Measurements from ENCODE around the gene DERL3.

The DERL3 gene

DNA sequence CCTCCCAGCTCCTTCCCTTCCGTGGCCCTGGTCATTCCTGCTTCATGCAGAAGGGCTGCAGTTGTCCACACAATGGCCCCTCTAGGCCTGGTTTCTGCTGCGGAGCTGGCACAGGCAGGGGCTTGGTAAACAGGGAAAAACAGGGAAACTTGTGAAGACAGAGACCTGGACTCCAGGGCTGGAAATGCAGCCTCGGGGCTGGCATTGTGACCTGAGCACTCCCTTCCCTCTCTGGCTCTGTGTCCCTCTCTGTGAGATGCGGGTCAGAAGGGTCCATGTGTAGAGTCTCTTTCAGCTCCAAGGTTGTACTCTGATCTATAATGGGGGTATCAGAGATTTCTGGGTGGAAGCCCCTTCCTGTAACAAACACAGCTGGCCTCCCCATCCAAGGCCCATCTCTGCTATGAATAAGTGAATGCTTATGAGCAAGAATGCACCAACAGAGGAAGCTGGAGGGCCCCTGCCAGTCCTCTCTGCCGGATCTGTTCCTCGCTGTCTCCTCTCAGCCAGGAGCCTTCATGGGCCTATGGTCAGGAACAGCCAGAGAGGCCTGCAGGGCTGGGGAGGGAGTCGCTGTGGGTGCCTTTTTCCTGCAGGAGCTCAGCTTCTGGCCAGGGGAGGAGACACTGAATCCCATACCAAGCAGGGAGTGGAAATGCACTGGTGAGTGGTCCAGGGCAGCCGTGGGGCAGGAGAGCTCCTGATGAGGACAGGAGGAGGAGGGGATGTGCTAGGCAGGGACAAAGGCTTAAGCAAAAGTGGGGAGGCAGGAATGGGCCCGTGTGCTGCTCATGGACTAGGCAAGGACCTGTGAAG, 6.7 kb upstream of the DERL3 start:
- DNase-seq (ENCODE audit: low spot score), result no peak
- peaks cover 0 to 2% (median 0%) of the 10 kb centered on the region in 3 experiments for H3K27me3 ChIP-seq (ENCODE audit: control insufficient read depth in 3 of 3, insufficient read depth in 3 of 3, low read depth in 1 of 3, low read length in 3 of 3)
- H2BK120ac ChIP-seq (ENCODE audit: low read depth, low read length), result no peak overlapping the region
- H4K8ac ChIP-seq (ENCODE audit: low read depth, low read length), result peak overlapping the region; percentile 83
- H2AK5ac ChIP-seq (ENCODE audit: low read depth, low read length), result peak overlapping the region; percentile 85
- peak overlapping the region; percentile 65 for H2BK12ac ChIP-seq (ENCODE audit: low read length)
- no peaks in the 10 kb centered on the region for H3K36me3 ChIP-seq (replicated peaks in 1 of 2; ENCODE audit: control insufficient read depth in 2 of 2, insufficient read depth in 2 of 2, low read length in 2 of 2)
- H4K91ac ChIP-seq (ENCODE audit: low read depth, low read length, poor library complexity), result no peak overlapping the region
- H3K4me1 ChIP-seq (ENCODE audit: control insufficient read depth in 2 of 2, insufficient read depth in 1 of 2, low read depth in 1 of 2, low read length in 2 of 2), result peaks cover 25 to 38% of the 10 kb centered on the region in 2 donors
- H2BK15ac ChIP-seq (ENCODE audit: low read length), result peak overlapping the region; percentile 96
- no peak overlapping the region for H3K9ac ChIP-seq (ENCODE audit: low read depth, low read length, poor library complexity)
- peak overlapping the region; percentile 87 for H2AFZ ChIP-seq (ENCODE audit: low read length)
- H3K79me1 ChIP-seq (ENCODE audit: low read depth, low read length), result no peaks in the 10 kb centered on the region
- no peaks in the 10 kb centered on the region for H3K9me3 ChIP-seq (replicated peaks in 1 of 2; ENCODE audit: control insufficient read depth in 2 of 2, insufficient read depth in 1 of 2, low read depth in 1 of 2, low read length in 2 of 2)
- H3K4me3 ChIP-seq (ENCODE audit: low read length in 2 of 2), result no peak overlapping the region
- peak overlapping the region; percentile 89 for H3K23ac ChIP-seq (ENCODE audit: low read depth, low read length, poor library complexity)
- H3K27ac ChIP-seq (replicated peaks; ENCODE audit: low read length), result no peak overlapping the region
- no peak overlapping the region for H3K14ac ChIP-seq (ENCODE audit: low read length)
- H2BK5ac ChIP-seq (ENCODE audit: low read length), result peak overlapping the region; percentile 70
- peak overlapping the region; percentile 55 for H3K18ac ChIP-seq (ENCODE audit: low read length)
- H3K4ac ChIP-seq (ENCODE audit: low read length), result no peak overlapping the region
- H3K4me2 ChIP-seq (ENCODE audit: insufficient read depth, low read length, poor library complexity, severe bottlenecking), result no peak overlapping the region
- WGBS, 2 donors (ENCODE audit: extremely low coverage in 2 of 2, insufficient read length in 2 of 2, insufficient replicate concordance in 1 of 2), result no CpG with 5 or more reads among the region's 9 CpGs

DNA sequence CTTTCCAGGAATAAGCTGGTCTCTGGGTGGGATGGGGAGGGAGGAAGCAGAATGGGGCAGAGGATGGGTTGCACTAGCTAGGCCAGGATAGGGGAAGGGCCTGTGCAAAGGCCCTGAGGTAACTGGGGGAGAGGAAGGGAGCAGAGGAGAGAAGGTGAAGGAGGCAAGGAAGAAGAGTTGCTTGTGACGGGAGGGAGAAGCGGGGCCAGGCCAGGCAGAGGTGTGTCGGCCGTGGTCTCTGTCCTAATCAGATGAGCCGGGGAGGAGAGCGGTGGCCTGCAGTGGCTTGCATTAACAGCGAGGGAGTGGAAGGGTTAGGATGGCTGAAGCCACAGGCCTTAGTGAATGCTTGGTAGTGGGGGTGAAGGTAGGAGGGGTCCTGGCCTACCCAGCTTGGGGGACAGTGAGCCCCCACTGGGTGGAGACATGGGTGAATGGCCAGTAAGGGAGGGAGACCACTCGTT, 6.0 kb upstream of the DERL3 start:
- WGBS, 2 donors (ENCODE audit: extremely low coverage in 2 of 2, insufficient read length in 2 of 2, insufficient replicate concordance in 1 of 2), result no CpG with 5 or more reads among the region's 8 CpGs

DNA sequence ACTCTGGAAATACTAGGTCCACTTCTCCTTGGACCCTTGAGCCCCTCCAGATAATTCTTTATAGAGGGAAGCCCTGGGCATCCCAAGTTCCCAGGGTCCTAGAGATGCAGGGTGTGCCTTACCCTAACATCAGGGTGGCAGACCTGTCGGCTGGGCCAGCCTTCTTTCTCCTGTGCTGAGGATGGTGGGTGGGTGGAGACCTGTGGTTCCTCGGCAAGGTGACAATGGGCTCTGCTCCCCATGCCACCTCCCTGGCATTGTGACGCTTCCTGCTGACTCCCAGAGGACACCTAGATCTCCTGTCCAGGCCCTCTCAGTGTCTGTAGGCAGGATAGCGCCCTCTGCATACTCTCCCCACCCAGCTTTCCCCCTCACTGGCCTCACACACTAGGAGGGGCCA, 3.8 kb upstream of the DERL3 start:
- Histone ChIP-seq H3K4me3 (ENCODE audit: low read length in 2 of 2) (no peak overlapping the region), H3K27ac (replicated peaks; ENCODE audit: low read length) (no peak overlapping the region), H3K4me1 (ENCODE audit: control insufficient read depth in 2 of 2, insufficient read depth in 1 of 2, low read depth in 1 of 2, low read length in 2 of 2) (peaks cover 21 to 29% of the 10 kb centered on the region in 2 donors), H3K79me1 (ENCODE audit: low read depth, low read length) (no peaks in the 10 kb centered on the region), H3K4me2 (ENCODE audit: insufficient read depth, low read length, poor library complexity, severe bottlenecking) (no peak overlapping the region), H2BK5ac (ENCODE audit: low read length) (no peak overlapping the region), H2BK15ac (ENCODE audit: low read length) (peak overlapping the region; percentile 69), H2BK120ac (ENCODE audit: low read depth, low read length) (no peak overlapping the region), H3K9me3 (replicated peaks in 1 of 2; ENCODE audit: control insufficient read depth in 2 of 2, insufficient read depth in 1 of 2, low read depth in 1 of 2, low read length in 2 of 2) (peaks cover 0 to 2% of the 10 kb centered on the region in 2 donors), H2AK5ac (ENCODE audit: low read depth, low read length) (peak overlapping the region; percentile 53), H4K8ac (ENCODE audit: low read depth, low read length) (no peak overlapping the region), H2AFZ (ENCODE audit: low read length) (peak overlapping the region; percentile 81), H3K36me3 (replicated peaks in 1 of 2; ENCODE audit: control insufficient read depth in 2 of 2, insufficient read depth in 2 of 2, low read length in 2 of 2) (no peaks in the 10 kb centered on the region), H3K23ac (ENCODE audit: low read depth, low read length, poor library complexity) (no peak overlapping the region), H4K91ac (ENCODE audit: low read depth, low read length, poor library complexity) (no peak overlapping the region), H2BK12ac (ENCODE audit: low read length) (peak overlapping the region; percentile 2), H3K18ac (ENCODE audit: low read length) (peak overlapping the region; percentile 83), H3K27me3 (ENCODE audit: control insufficient read depth in 3 of 3, insufficient read depth in 3 of 3, low read depth in 1 of 3, low read length in 3 of 3) (peaks cover 0 to 3% (median 0%) of the 10 kb centered on the region in 3 experiments), H3K9ac (ENCODE audit: low read depth, low read length, poor library complexity) (no peak overlapping the region), H3K4ac (ENCODE audit: low read length) (no peak overlapping the region), H3K14ac (ENCODE audit: low read length) (no peak overlapping the region)
- no peak for DNase-seq (ENCODE audit: low spot score)
- WGBS, 2 donors (ENCODE audit: extremely low coverage in 2 of 2, insufficient read length in 2 of 2, insufficient replicate concordance in 1 of 2), result no CpG with 5 or more reads among the region's 4 CpGs

More for the DNA sequence above, 6.0 kb upstream of the DERL3 start:
- H2BK15ac ChIP-seq (ENCODE audit: low read length), result peak overlapping the region; percentile 96
- H3K4me1 ChIP-seq (ENCODE audit: control insufficient read depth in 2 of 2, insufficient read depth in 1 of 2, low read depth in 1 of 2, low read length in 2 of 2), result peaks cover 25 to 38% of the 10 kb centered on the region in 2 donors
- peak overlapping the region; percentile 63 for H2BK12ac ChIP-seq (ENCODE audit: low read length)
- no peak overlapping the region for H3K4me3 ChIP-seq (ENCODE audit: low read length in 2 of 2)
- H3K27me3 ChIP-seq (ENCODE audit: control insufficient read depth in 3 of 3, insufficient read depth in 3 of 3, low read depth in 1 of 3, low read length in 3 of 3), result peaks cover 0 to 4% (median 0%) of the 10 kb centered on the region in 3 experiments
- H2BK120ac ChIP-seq (ENCODE audit: low read depth, low read length), result no peak overlapping the region
- no peak for DNase-seq (ENCODE audit: low spot score)
- H3K18ac ChIP-seq (ENCODE audit: low read length), result peak overlapping the region; percentile 36
- H3K36me3 ChIP-seq (replicated peaks in 1 of 2; ENCODE audit: control insufficient read depth in 2 of 2, insufficient read depth in 2 of 2, low read length in 2 of 2), result no peaks in the 10 kb centered on the region
- no peak overlapping the region for H4K91ac ChIP-seq (ENCODE audit: low read depth, low read length, poor library complexity)
- no peak overlapping the region for H3K27ac ChIP-seq (replicated peaks; ENCODE audit: low read length)
- H3K9ac ChIP-seq (ENCODE audit: low read depth, low read length, poor library complexity), result no peak overlapping the region
- H2AK5ac ChIP-seq (ENCODE audit: low read depth, low read length), result peak overlapping the region; percentile 85
- peak overlapping the region; percentile 89 for H3K23ac ChIP-seq (ENCODE audit: low read depth, low read length, poor library complexity)
- H4K8ac ChIP-seq (ENCODE audit: low read depth, low read length), result no peak overlapping the region
- no peak overlapping the region for H3K14ac ChIP-seq (ENCODE audit: low read length)
- peaks cover 0 to 2% of the 10 kb centered on the region in 2 donors for H3K9me3 ChIP-seq (replicated peaks in 1 of 2; ENCODE audit: control insufficient read depth in 2 of 2, insufficient read depth in 1 of 2, low read depth in 1 of 2, low read length in 2 of 2)
- peak overlapping the region; percentile 87 for H2AFZ ChIP-seq (ENCODE audit: low read length)
- no peaks in the 10 kb centered on the region for H3K79me1 ChIP-seq (ENCODE audit: low read depth, low read length)
- peak overlapping the region; percentile 70 for H2BK5ac ChIP-seq (ENCODE audit: low read length)
- no peak overlapping the region for H3K4me2 ChIP-seq (ENCODE audit: insufficient read depth, low read length, poor library complexity, severe bottlenecking)
- H3K4ac ChIP-seq (ENCODE audit: low read length), result no peak overlapping the region

DNA sequence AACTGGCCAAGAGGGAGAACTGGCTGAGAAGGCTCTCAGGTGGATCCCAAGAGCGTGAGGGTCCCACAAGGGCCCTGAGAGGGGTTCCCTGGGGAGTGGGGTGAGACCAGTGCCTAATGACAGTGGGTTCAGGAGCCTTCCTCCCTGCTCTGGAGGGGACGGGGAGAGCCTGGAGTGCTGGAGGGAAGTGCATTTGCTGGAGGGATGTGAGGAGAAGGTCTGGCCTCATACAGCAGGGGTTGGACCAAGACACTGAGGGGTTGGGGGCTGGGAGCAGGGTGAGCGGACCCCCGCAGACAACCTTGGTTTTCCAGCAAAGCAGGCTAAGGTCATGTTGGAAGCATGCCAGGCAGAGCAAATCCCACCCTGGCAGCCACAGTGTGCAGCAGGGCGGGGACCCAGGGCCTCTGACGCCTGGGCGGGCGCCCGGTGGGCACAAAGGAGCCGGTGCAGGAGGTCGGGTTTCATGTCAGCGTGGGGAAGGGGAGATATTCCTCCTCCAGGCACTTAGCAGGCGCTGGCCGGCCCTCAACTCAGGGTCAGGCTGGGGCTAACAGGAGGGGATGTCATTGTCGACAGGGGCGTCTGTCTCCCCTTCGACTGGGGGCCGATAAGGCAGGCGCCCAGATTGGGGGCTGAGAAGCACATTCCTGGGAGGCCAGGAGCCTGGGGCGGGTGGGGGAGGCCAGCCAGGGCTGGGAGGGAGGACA, 3.1 kb upstream of the DERL3 start:
- Histone ChIP-seq H3K79me1 (ENCODE audit: low read depth, low read length) (no peaks in the 10 kb centered on the region), H3K4me3 (ENCODE audit: low read length in 2 of 2) (no peak overlapping the region), H3K9ac (ENCODE audit: low read depth, low read length, poor library complexity) (no peak overlapping the region), H2BK120ac (ENCODE audit: low read depth, low read length) (peak overlapping the region; percentile 12), H3K18ac (ENCODE audit: low read length) (peak overlapping the region; percentile 46), H3K23ac (ENCODE audit: low read depth, low read length, poor library complexity) (no peak overlapping the region), H3K27ac (replicated peaks; ENCODE audit: low read length) (no peak overlapping the region), H3K4me2 (ENCODE audit: insufficient read depth, low read length, poor library complexity, severe bottlenecking) (no peak overlapping the region), H3K27me3 (ENCODE audit: control insufficient read depth in 3 of 3, insufficient read depth in 3 of 3, low read depth in 1 of 3, low read length in 3 of 3) (peaks cover 0 to 3% (median 0%) of the 10 kb centered on the region in 3 experiments), H2BK5ac (ENCODE audit: low read length) (no peak overlapping the region), H2BK15ac (ENCODE audit: low read length) (peak overlapping the region; percentile 92), H2BK12ac (ENCODE audit: low read length) (no peak overlapping the region), H3K4ac (ENCODE audit: low read length) (no peak overlapping the region), H3K36me3 (replicated peaks in 1 of 2; ENCODE audit: control insufficient read depth in 2 of 2, insufficient read depth in 2 of 2, low read length in 2 of 2) (no peaks in the 10 kb centered on the region), H2AFZ (ENCODE audit: low read length) (peak overlapping the region; percentile 81), H3K9me3 (replicated peaks in 1 of 2; ENCODE audit: control insufficient read depth in 2 of 2, insufficient read depth in 1 of 2, low read depth in 1 of 2, low read length in 2 of 2) (peaks cover 0 to 2% of the 10 kb centered on the region in 2 donors), H3K4me1 (ENCODE audit: control insufficient read depth in 2 of 2, insufficient read depth in 1 of 2, low read depth in 1 of 2, low read length in 2 of 2) (peaks cover 21 to 28% of the 10 kb centered on the region in 2 donors), H3K14ac (ENCODE audit: low read length) (no peak overlapping the region), H4K91ac (ENCODE audit: low read depth, low read length, poor library complexity) (no peak overlapping the region), H2AK5ac (ENCODE audit: low read depth, low read length) (peak overlapping the region; percentile 53), H4K8ac (ENCODE audit: low read depth, low read length) (no peak overlapping the region)
- no peak for DNase-seq (ENCODE audit: low spot score)
- WGBS, 2 donors (ENCODE audit: extremely low coverage in 2 of 2, insufficient read length in 2 of 2, insufficient replicate concordance in 1 of 2), result no CpG with 5 or more reads among the region's 20 CpGs

Data from neuronal stem cell (in vitro differentiated cells).